Stimulated activated CD8-positive, alpha-beta memory T cell treated with anti-CD3 and anti-CD28 coated beads, Interleukin-4, amount 100 ng/mL, for 48 hours (primary cell): ENCODE measurements around the gene GHRHR.

Source experiments
- DNase-seq: peaks from one replicate; pipeline ENCODE4 v3.0.0-alpha.2; 2020

The GHRHR gene

GRCh38 chr7:30963842-30964241 lies at the start of gene GHRHR:
GHRHR (plus strand) TSS chr7:30963953; CDS start chr7:30964069, 116 bp downstream.
- DNase-seq: no peak

- no peak for DNase-seq
These were observed 49.2 kb upstream of the GHRHR start for GRCh38 chr7:30914596-30914995.

GRCh38 chr7:30915005-30915601 lies 48.6 kb upstream of the GHRHR start:
- no peak for DNase-seq

- no peak for DNase-seq
These were observed 48.0 kb upstream of the GHRHR start for GRCh38 chr7:30915751-30916150.

DNA sequence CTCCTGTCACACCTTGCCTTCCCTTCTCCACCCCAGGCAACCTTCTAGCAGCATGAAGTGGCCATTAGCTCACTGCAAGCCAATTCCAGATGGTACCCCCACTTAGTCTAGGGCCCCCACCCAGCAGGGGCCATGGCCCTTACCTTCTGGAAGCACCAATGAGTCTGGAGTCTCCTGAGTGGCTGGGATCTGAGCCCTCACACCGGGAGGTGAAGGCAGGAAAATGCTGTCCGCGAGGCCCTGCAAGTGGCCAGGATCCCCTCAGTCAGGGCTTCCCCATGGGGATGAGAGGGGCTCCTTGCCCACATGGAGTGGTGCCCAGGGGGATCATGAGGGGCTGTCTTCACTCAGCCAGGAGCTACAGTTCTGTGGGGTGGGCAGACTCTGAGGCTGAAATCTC lies 47.5 kb upstream of the GHRHR start:
- no peak for DNase-seq

DNA sequence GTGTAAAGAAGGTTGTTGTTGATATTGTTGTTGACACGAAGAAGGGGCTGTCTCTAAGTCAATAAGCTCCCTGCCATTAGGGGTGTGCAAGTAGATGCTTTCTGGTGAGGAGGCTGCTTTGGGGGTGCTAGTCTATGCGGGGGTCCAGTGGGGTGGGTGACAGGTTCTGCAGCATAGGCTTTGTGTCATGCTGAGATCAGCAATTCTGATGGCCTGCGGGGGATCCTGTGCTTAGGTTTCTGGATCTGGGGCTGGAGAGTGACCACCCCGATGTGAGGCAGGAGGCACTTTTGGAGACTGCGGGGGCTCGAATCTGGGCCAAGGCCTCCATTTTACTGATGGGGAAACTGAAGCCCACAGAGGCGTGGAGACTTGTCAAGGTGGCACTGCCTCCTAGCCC lies 47.0 kb upstream of the GHRHR start:
- DNase-seq: no peak

DNA sequence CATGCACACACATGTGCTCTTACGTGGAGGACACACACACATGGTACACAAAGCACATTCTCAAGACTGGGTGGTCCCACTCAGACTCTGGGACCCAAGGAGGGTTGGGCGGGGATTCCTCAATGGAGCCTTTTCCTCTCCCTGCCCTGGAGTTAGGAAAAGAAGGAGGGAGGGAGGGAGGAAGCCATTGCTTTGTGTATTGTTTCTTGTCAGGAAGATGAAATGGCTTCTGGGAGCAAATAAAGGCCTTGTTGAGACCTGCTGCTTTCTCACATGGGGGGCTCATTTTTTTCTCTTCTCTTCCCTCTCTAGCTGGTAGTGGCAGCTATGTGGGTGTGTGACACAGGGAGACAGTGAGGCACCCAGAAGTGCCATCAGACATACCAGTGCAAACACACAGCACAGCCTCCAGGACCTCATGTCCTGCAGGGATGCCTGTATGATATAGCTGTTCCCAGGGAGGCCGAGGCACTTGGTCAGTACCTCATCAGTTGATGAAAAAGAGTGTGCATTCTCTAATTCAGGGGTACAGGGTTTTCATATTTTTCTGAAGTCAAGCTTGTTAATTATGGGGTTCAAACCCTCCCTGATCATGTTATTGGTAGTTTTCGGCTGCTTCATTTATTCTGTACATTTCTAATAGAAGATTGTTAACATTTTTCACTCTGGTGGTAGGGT lies 46.4 kb upstream of the GHRHR start:
- DNase-seq: no peak

DNA sequence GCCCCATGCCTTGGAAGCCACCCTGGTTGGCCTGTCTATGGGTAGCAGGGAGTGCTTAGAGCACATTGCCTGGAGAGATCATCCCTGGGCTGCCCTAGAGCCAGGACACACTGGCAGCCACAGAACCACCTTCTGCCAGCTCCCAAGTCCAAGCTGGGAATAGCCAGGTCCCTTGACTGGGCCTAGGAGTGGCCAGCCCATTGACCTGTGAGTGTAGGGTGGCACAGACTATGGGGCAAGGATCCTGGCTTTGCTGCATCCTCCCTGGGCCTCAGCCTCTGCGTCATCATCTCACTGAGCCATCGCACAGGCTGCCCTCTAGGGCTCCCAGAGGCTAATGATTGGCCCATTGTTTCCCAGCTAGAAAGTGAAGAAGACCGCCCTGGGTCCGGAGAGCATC lies 45.1 kb upstream of the GHRHR start:
- no peak for DNase-seq

DNA sequence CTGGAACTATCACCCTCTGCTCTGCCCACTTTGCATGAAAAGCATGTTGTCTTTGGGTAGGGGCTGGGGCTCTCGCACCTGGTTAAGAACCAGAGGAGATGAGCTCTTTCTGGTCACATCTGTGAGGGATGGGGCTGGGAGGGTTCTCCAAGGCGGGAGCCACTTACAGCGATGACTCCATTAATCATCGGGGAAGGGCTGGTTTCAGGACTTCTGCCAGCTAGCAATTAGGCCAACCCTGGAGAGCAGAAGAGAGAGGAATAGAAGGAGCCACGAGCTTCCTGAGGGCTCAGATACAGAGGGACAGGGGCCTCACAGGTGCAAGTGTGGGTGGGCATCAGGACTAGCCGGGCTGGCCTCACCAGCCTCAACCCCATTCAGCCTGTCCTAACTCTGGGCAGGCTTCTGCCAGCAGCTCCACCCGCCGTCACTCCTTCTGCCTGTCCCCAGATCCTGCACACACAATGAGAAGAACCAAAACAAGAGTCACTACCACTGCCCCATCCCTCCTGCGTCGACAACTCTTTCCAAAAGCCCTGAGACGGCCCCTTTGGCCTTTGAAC lies 43.7 kb upstream of the GHRHR start:
- DNase-seq: no peak

- DNase-seq: no peak
These were observed 42.9 kb upstream of the GHRHR start for GRCh38 chr7:30920584-30921539.

- no peak for DNase-seq
These were observed 42.0 kb upstream of the GHRHR start for GRCh38 chr7:30921540-30922401.

DNA sequence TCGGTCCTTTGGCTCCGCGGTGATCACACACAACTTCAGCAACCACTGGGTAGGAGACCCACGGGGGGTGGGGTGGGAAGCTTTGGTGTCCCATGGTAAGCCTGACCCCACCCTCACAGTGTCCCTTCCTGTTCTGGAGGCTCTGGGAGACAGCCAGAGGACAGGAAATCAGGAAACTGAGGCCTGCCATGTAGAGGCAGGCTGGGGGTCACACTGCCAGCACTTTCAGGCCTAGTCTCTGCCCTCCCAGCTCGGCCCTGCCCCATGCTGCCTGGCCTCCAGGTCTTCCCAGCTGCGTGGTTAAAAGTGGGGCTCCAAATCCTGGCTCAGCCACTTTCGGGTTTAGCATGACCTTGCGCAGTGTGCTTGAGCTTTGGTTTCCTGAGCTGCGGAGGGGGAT lies 41.2 kb upstream of the GHRHR start:
- no peak for DNase-seq

DNA sequence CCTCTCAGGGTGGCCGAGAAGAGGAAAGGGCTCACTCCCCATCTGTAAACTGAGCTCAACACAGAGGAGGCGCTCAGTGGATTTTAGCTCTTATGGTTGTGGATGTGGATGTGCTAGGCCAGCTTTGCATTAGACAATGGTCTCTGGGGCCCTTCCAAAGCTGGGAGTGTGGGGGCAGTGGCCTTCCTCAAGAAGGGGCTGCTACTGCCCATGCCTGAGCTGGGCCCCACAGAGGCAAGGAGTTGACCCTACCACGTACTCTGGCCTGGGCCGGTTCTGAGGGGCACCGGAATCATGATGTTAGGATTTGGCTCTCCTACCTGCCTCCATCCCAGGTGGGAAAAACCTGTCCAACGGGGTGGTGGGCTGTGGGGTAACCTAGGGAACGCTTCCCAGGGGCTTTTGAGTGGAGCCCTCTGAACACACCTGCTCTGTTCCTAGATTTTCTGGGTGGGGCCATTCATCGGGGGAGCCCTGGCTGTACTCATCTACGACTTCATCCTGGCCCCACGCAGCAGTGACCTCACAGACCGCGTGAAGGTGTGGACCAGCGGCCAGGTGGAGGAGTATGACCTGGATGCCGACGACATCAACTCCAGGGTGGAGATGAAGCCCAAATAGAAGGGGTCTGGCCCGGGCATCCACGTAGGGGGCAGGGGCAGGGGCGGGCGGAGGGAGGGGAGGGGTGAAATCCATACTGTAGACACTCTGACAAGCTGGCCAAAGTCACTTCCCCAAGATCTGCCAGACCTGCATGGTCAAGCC lies 40.6 kb upstream of the GHRHR start:
- DNase-seq: peak; percentile 10

DNA sequence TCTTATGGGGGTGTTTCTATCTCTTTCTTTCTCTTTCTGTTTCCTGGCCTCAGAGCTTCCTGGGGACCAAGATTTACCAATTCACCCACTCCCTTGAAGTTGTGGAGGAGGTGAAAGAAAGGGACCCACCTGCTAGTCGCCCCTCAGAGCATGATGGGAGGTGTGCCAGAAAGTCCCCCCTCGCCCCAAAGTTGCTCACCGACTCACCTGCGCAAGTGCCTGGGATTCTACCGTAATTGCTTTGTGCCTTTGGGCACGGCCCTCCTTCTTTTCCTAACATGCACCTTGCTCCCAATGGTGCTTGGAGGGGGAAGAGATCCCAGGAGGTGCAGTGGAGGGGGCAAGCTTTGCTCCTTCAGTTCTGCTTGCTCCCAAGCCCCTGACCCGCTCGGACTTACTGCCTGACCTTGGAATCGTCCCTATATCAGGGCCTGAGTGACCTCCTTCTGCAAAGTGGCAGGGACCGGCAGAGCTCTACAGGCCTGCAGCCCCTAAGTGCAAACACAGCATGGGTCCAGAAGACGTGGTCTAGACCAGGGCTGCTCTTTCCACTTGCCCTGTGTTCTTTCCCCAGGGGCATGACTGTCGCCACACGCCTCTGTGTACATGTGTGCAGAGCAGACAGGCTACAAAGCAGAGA lies 39.9 kb upstream of the GHRHR start:
- peak; percentile 9 for DNase-seq

- DNase-seq: peak; percentile 14
These were observed 39.1 kb upstream of the GHRHR start for GRCh38 chr7:30924624-30925023.

GRCh38 chr7:30925117-30925516 lies 38.6 kb upstream of the GHRHR start:
- no peak for DNase-seq

DNA sequence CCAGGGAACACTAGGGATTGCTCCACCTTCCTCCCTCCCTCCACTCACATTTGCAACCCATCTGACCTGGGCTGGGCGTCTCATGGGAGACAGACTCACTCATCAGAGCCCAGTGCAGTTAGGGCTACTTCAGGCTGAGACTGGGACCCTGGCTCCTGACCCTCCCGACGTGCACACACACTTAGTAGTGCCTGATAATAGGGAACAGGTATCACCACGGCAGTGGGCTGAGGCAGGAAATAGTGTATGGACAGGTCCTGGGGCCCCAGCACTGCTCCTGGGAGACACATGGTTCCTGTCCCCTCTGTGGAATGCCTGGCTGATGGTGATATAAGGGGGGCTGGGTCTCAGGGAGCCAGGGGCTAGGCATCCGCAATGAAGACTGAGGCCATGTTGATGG lies 37.8 kb upstream of the GHRHR start:
- peak; percentile 15 for DNase-seq

GRCh38 chr7:30926313-30926712 lies 37.4 kb upstream of the GHRHR start:
- no peak for DNase-seq

DNA sequence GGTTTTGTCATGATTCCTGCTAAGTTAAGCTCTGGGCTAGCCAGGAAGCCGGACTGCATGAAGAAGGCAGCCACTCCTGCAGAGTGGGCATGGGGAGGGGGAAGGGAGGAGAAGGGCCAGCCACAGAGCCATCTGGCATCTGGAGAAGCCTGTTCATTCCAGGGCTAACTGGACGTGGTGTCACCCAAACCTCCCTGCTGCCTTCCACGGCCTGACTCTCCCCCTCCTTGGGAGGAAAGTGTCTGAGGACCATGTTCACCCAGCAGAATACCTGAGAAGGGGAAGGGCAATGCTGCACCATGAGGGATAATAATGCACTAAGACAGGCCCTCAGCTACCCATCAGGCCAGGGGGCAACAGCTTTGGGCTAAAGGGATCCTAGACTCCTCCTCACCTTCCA lies 36.7 kb upstream of the GHRHR start:
- DNase-seq: no peak

GRCh38 chr7:30927559-30927958 lies 36.2 kb upstream of the GHRHR start:
- no peak for DNase-seq

GRCh38 chr7:30928254-30928872 lies 35.4 kb upstream of the GHRHR start:
- DNase-seq: no peak
